Body of pancreas (tissue), 4 donors: Measurements from ENCODE around the gene GRIN2D.
A peak's percentile ranks its signal among the peaks of the same experiment; 100 is the strongest.

Experiments
- CTCF ChIP-seq, 7 experiments: fragments of 450-650 bp in 4 of 7; fragments of 200-600 bp in 3 of 7; sonication (generic) in 3 of 7; IDR thresholded peaks; one replicate each; pipeline ENCODE4 v1.5.1; 2016 to 2019; ENCODE audit warnings: antibody characterized with exemption in 7 of 7
- POLR2A ChIP-seq, 3 donors: fragments of 450-650 bp; IDR thresholded peaks; one replicate each; pipeline ENCODE4 v1.6.1; 2016; ENCODE audit warnings: antibody characterized with exemption in 3 of 3, mild to moderate bottlenecking in 2 of 3

- TF ChIP-seq POLR2A (IDR thresholded peaks at IDR 0.05) (peak in 2 of 3 donors; percentile 66 to 72), CTCF (IDR thresholded peaks at IDR 0.05) (no peak)
Measured at GRCh38 chr19:48363810-48364597, 29.5 kb upstream of the GRIN2D start, which contains the start of the genes SYNGR4 and TMEM143.
